H1 (cell line): ENCODE data around the gene RTN4RL1. TPM values are rescaled to one million over a fixed set of nuclear protein-coding genes. Genes with fewer than 3 reads are reported as not detected.

ENCODE experiments used
- ATF2 ChIP-seq: IDR thresholded peaks from 2 replicates; pipeline ENCODE4 v1.6.1; 2012; ENCODE audit warnings: low read length, inconsistent platforms
- BACH1 ChIP-seq: IDR thresholded peaks from 2 replicates; pipeline ENCODE4 v1.6.1; 2012; ENCODE audit warnings: low read length, improper control_type of control experiment
- CBX8 ChIP-seq: fragments of 300-800, 300-1000 bp; sonication (generic); IDR thresholded peaks from 2 replicates; pipeline ENCODE4 v1.7.1; 2016; ENCODE audit warnings: low read depth, low read length, borderline replicate concordance
- EP300 ChIP-seq, 2 experiments: IDR thresholded peaks; 1 replicate in 1 of 2; 2 replicates in 1 of 2; pipeline ENCODE4 v1.6.1; 2011 to 2012; ENCODE audit warnings: low read depth in 2 of 2, low read length in 2 of 2, mild to moderate bottlenecking in 2 of 2, borderline replicate concordance in 1 of 2, inconsistent platforms in 1 of 2, moderate library complexity in 1 of 2
- FOSL1 ChIP-seq: IDR thresholded peaks from 2 replicates; pipeline ENCODE4 v1.6.1; 2011; ENCODE audit warnings: mild to moderate bottlenecking, low read depth, low read length, moderate library complexity; ENCODE audit not compliant: insufficient read depth
- GTF2F1 ChIP-seq: IDR thresholded peaks from 2 replicates; pipeline ENCODE4 v1.6.1; 2012; ENCODE audit warnings: low read depth, low read length, improper control_type of control experiment, borderline replicate concordance
- JUN ChIP-seq: IDR thresholded peaks from 2 replicates; pipeline ENCODE4 v1.6.1; 2011; ENCODE audit warnings: low read depth, mild to moderate bottlenecking, improper control_type of control experiment, low read length
- KDM4A ChIP-seq: IDR thresholded peaks from one replicate; pipeline ENCODE4 v1.7.1; 2012; ENCODE audit warnings: low read depth, mild to moderate bottlenecking, moderate library complexity, low read length, inconsistent platforms; ENCODE audit not compliant: severe bottlenecking
- MAX ChIP-seq: IDR thresholded peaks from 2 replicates; pipeline ENCODE4 v1.6.1; 2012; ENCODE audit warnings: inconsistent platforms
- RFX5 ChIP-seq: IDR thresholded peaks from 2 replicates; pipeline ENCODE4 v1.6.1; 2011; ENCODE audit warnings: low read depth, low read length, improper control_type of control experiment, borderline replicate concordance
- RNF2 ChIP-seq: fragments of 200-900, 300-1000 bp; sonication (generic); IDR thresholded peaks from 2 replicates; pipeline ENCODE4 v1.7.1; 2016; ENCODE audit warnings: borderline replicate concordance, low read depth, mild to moderate bottlenecking, antibody characterized with exemption, low read length; ENCODE audit not compliant: poor library complexity, severe bottlenecking; ENCODE audit errors: missing control alignments
- polyA plus RNA-seq, 7 experiments: library from polyadenylated mRNA; depleted of rRNA in 3 of 7; stranded (reverse) in 5 of 7; unstranded in 2 of 7; fragments of >200 nt in 5 of 7; fragments of 200-250 nt in 2 of 7; gene quantifications; 1 replicate in 5 of 7; 2 replicates in 1 of 7; 4 replicates in 1 of 7; pipeline versions ENCODE4 v1.2.1 to v1.2.3, GENCODE V29; 2011 to 2013; ENCODE audit warnings: missing spikeins in 2 of 7, mixed read lengths in 2 of 7
- total RNA-seq: library from RNA; stranded (reverse); fragmentation: NEBNext Ultra II Directional; extraction: Animal tissue kit (Norgen Biotek cat#: 25700); gene quantifications from 2 replicates; pipeline ENCODE4 v1.2.1, GENCODE V29; 2021

Gene RTN4RL1
- total and polyA plus RNA-seq, 2 of the 8 experiments (the other 6 are each of a cell fraction or from before 2014, with no cell fraction given), result 0.09 TPM; not detected in 1

- TF ChIP-seq BACH1 (no peak), MAX (peak; percentile 98), GTF2F1 (no peak), KDM4A (peak; percentile 91), RFX5 (no peak), CBX8 (no peak), EP300 (IDR thresholded peaks at IDR 0.05; ENCODE audit: borderline replicate concordance in 1 of 2, low read depth in 2 of 2, low read length in 2 of 2) (peak in 1 of 2 experiments; percentile 46; a peak in 1 of 3 replicates), RNF2 (no peak), ATF2 (no peak), JUN (no peak), FOSL1 (no peak)
Measured at GRCh38 chr17:2029911-2030778, 5.0 kb upstream of the RTN4RL1 start, which contains the start of gene DPH1 (continued).
